Stimulated activated CD8-positive, alpha-beta memory T cell treated with anti-CD3 and anti-CD28 coated beads, Interleukin-4, amount 100 ng/mL, for 4 hours (primary cell): ENCODE measurements around the gene PRR11.
A peak's percentile ranks its signal among the peaks of the same experiment; 100 is the strongest.
"Not testable (repeated sequence)": the region's sequence is repeated elsewhere in the genome, so short reads cannot be mapped to it uniquely, and the experiment has no call there.

Experiments
- DNase-seq, 2 donors: peaks; one replicate each; pipeline ENCODE4 v3.0.0-alpha.2; 2020; ENCODE audit warnings: low read depth in 2 of 2, low spot score in 1 of 2

Gene PRR11

DNA sequence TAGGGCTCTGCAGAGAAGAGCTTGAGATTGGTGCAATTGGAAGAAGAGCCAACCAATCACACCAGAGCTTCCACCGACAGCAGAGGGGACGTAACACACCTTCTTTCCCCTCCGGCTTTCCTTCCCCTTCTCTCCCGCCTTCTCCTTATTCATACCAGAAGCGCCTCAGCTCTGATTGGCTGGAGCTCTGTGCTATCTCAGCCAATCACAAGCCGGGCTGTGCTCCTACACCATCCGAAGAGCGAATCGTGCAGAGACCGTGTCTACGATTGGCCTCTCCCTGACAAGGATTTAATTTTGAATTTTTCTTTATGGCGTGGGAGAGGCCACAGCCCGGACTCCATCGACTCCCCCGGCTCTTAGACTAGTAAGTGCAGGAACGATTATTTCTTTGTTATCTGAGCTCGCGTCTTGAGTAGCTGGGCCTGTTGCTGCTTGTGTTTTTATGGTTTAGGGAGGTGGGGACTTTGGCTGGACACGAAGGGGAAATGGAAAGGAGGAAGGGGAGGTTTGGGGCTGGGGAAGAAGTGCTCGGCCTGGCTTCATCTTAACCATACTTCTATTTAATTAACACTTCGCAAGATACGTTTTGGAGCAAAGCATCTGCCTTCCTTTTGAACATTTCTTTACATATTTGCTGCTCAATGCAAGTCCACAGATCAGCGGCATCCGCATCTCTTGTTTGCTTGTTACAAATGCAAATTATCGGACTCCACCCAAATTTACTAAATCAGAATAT lies at the start of gene PRR11:
PRR11 (plus strand) TSS at position 308 of the 739 bp plus-strand sequence. CDS start 14,007 bp downstream, outside the sequence.
- peak; percentile 73 to 82 for DNase-seq

DNA sequence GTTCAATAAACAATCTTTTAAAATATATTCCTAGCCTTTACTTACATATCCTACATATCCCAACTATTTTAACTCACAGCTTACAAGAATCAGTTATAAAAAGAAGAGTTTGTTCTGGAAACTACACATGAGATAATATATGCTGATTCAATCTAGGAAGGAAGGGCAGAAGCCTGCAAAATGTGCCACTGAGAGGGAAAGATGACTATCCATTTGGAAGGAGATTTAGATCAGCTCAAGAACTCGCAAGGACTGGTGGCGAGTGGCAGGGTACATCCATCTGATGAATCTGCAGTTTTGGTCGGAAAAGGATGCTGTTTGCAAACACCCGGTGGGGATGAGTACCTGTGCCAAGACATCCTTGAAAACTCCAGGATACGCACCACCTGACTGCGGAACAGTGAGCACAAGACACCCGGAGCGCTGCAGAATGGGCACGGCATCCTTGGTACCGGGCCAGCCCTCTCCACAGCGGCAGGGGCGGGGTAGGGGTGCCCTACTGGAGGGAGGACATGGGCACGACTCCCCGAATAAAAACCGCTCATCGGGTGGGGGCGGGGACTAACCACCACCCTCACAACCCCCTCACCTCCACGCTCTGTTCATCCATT lies 49.6 kb upstream of the PRR11 start:
- peak; percentile 38 to 57 for DNase-seq

DNA sequence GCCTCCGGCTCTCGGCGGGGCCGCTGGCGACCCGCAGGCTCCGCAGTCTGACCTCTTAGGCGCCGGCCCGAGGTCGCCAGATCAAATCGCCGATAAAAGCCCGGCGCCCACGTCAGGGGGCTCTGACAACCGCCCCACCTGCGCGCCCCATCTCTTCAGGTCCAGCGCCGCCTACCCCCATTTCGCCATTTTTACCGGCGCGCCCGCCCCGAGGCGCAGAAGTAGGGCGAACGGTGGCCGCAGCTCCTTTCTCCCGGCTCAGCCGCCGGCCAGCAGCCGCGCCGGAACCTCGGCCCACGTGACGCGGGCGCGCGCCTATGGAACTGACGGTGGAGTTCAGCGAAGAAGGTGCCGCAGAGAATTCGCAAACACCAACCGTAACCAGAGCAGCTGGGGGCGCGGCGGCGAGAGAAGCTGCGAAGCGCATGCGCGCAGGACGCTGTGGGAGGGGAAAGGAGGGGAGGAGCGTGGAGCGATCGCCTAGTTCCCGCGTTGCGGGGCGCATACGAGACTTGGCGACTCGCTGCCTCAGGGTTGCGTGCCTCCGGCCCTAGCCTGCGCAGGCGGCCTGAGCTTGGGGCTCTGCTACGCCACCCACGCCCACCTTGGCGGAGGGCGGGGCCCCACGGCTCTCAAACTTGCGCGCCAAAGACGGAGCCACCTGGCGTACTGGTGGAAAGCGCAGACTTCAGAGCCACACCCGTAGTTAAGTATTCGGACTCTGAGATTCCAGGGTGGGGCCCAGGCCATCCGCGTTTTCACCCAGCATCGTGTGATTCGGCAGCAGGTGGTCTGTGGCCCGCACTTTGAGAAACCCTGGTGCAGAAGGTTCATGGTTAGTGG lies 48.9 kb upstream of the PRR11 start, which contains the start of gene TRIM37:
TRIM37 (minus strand) TSS at position 418 of the 843 bp plus-strand sequence. CDS start 419 bp downstream, outside the sequence.
- peak; percentile 96 to 98 for DNase-seq

DNA sequence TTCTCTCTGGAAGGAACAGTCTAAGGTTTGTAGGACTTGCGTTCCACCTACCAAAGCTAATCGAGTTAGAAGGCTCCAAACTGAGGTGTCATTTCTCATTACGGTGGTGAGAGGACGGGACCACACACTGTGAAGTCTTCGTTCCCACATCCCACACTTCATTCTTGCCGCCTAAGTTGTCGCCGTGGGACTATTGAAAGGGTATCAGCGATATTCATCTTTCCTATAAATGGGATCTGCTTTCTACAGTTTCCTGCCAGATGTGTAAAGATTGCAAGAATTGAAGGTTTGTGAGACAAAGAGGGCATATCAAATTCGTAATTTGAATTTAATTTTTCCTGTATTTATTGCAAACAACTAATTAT lies 48.3 kb upstream of the PRR11 start:
- DNase-seq = no peak

DNA sequence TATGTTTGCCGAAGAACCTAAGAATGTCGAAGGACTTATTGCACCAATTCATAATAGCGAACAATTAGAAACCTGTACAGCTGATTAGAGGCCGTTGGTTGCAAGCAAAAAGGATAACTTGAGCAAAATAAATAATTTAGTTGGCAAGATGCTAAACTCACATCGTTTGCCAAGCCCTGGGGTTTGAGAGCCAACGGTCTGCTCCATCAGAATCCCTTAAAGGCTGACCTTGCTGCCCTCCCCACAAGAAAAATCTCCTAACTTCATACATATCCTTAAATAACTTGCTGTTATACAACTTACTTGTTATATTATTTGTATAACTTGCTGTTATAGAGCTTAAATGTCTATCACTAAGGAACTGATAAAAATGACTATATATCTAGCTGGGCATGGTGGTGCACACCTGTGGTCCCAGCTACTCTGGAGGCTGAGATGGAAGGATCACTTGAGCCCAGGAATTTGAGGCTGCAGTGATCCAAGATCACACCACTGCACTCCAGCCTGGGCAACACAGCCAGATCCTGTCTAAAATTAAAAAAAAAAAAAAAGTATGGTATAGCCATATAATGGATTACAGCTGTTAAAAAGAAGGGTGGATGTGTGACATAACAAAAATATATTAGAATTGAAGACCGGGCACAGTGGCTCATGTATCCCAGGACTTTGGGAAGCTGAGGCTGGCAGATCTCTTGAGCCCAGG lies 47.0 kb upstream of the PRR11 start:
- no peak for DNase-seq

DNA sequence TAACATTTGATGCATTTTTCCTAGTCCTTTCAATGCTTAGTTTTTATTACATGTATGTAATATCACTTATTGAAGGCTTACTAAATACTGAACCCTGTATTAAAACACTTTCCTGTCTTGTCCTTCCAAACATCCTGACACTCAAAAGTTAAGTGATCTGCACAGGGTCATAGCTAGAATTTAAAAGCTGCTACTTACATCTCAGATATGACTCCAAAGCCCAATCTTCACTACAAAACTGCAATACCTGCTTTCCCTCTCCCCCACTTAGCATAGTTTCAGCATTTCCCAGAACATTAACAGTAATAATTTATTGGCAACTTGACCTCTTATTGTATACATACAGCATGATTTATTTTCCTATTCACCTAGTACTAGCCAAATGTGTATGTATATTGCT lies 44.6 kb upstream of the PRR11 start:
- no peak for DNase-seq

DNA sequence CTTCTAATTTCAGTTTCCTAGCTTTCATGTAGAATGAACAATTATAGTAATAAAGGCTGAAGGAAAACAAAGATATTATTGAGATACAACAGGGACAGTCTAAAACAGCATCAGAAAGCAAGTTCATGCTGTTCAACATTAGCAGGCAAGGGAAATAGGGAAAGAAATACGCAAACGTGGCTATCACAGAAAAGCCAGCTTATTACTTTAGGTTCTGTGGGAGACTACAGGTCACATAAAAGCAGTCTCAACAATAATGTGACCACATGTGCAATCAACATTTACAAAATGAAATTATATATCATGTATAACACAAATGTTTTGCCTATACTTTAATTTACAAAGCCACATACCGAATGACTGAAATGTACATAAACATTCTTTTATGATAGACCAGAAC lies 44.0 kb upstream of the PRR11 start:
- DNase-seq = no peak

DNA sequence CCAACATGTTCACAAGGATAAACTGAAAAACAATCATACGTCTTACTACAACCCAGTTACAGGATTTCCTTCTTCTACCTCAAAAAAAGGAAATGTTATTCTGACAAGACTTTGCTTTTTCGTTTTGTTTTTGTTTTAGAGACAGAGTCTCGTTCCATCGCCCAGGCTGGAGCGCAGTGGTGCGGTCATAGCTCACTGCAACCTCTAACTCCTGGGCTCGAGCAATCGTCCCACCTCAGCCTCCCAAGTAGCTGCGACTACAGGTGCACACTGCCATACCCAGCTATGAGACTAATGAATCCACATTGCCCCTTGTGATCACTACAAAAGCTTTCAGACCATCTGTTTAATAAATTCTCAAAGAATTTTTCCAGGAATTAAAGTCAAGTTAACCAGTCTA lies 40.1 kb upstream of the PRR11 start:
- DNase-seq = no peak

DNA sequence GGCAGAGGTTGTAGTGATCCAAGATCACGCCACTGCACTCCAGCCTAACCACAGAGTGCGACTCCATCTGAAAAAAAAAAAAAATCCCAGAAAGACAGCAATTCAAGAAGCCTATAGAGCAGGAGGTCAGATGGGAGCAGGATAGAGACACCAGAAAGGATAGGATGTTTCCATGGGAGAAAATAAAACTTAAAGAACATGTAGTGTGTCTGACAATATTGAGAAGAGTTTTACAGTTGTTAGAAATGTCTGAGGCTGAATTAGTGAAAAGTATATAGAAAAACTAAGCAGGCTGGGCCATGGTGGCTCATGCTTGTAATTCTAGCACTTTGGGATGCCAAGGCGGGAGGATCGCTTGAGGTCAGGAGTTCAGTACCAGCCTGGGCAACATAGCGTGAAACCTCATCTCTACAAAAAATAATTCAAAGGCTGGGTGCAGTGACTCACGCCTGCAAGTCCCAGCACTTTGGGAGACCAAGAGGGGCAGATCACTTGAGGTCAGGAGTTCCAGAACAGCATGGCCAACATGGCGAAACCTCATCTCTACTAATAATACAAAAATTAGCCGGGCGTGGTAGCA lies 33.6 kb upstream of the PRR11 start:
- DNase-seq = no peak

DNA sequence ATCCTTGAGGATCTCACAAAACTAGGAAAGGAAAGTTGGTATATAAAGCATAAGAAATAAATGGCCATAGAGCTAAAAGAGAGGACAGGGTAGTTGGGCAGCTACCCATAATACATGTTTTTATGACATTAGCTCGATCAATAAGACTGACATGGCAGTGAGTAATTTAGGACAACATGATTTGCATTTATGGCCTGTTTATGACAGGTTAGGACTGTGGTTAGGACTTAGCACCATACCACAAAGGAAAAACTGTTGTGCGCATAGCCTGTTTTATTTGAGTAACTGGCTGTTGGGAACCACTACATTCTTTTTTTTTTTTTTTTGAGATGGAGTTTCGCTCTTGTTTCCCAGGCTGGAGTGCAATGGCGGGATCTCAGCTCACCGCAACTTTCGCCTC lies 30.9 kb upstream of the PRR11 start:
- DNase-seq = no peak

DNA sequence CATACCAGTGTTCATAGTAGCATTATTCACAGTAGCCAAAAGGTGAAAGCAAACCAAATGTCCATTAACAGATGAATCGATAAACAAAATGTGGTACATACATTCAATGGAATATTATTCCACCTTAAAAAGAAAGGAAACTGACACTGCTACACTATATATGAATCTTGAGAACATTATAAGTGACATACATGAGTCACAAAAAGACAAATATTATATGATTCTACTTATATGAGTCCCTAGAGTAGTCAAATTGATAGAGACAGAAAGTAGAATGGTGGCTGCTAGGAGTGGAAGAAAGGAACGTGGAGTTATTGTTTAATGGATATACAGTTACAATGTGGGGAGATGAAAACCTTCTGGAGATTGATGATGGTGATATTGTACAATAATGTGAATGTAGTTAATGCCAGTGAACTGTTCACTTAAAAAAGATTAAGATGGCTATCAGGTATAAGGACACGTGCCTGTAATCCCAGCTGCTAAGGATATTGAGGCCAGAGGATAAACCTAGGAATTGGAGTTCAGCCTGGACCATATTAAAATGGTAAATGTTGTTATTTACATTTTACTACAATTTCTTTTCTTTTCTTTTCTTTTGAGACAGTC lies 28.6 kb upstream of the PRR11 start:
- DNase-seq = no peak

DNA sequence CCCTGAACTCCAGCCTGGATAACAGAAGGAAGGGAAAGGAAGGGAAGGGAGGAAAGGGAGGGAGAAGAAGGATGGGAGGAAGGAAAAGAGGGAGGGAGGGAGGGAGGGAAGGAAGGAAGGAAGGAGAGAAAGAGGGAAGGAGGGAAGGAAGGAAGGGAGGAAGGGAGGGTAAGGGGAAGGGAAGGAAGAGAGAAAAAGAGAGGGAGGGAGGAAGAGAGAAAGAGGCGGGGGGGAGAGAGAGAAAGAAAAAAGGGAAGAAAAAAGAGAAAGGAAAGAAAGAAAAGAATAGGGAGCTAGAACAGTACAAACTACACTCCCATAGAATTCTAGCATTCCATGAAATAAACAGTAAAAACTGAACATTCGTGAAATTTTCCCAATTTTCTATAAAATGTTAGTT lies 25.7 kb upstream of the PRR11 start:
- no peak for DNase-seq

DNA sequence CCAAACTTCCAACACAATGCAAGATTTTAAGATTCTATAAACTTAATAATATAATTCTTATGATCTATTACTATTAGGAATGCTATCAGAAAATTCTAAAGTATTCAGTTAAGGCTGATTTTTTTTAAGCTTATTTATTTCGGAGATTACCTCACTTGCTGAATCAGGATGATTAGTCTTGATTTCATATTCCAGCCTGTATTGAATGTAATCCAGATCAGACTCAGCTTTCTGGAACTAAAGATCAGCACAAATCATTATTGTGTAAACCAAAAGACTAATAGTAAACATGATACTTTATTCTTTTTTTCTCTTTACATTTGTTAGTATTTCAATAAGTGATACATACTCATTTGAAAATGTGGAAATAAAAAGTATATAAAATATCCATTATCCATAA lies 24.4 kb upstream of the PRR11 start:
- DNase-seq = no peak

DNA sequence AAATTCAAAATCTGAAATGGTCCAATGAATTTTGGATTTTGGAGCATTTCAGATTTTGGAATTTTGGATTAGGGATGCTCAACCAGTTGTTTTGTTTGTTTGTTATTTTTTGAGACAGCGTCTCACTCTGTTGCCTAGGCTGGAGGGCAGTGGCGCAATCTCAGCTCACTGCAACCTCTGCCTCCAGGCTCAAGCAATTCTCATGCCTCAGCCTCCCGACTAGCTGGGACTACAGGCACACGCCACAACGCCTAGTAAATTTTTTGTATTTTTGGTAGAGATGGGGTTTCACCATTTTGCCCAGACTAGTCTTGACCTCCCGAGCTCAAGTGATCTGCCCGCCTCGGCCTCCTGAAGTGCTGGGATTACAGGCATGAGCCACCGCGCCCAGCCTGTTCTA lies 17.2 kb upstream of the PRR11 start:
- DNase-seq = not testable (repeated sequence)

DNA sequence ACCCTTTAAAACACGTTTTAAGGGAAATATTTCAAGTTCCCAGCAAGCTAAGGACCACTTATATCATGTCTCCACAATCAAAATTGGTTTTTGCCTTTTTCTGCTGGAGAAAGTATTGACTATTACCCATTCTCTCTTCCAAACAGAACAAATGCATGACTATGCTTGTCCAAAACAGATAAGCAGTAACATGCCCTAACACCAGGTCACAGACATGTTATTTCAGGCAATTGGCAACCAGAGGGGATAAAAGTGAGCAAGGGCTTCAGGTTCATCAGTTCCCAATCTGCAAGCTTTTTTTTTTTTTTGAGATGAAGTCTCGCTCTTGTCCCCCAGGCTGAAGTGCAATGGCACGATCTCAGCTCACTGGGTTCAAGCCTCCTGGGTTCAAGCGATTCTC lies 15.6 kb upstream of the PRR11 start:
- DNase-seq = no peak

DNA sequence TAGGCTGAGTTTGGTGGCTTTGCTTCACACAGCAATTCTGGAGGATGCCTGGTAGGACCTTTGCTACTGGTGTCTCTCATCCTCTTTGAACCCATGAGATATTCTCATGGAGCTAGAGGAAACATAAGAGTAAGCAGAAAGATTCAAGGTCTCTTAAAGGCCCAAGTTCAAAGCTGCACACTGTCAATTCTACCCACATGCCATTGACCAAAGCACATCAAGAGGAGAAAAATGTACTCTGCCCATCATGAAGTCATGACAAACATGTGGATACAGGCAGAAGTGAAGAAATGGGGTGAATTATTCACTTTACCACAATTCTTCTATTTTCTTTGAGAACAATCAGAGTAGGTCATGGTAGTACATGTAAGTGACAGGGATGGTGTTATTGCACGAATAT lies 13.7 kb upstream of the PRR11 start:
- DNase-seq = no peak

DNA sequence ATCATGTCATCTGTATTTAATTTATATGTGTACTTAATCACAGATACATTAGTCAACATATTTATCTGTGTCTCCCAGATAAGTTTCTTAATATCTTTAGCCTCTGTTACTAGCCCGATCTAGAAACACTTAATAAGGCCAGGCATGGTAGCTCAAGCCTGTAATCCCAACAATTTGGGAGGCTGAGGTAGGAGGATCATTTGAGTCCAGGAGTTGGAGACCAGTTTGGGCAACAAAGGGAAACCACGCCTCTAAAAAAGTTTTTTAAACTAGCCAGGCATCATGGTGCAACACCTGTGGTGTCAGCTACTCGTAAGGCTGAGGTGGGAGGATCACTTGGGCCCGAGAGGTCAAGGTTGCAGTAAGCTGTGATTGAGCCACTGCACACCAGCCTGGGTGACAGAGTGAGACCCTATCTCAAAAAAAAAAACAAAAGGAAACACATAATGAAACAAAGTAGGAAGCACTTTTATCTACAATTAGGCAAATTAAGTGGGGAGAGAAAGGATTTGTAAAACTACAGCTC lies 9.9 kb upstream of the PRR11 start:
- DNase-seq = no peak

DNA sequence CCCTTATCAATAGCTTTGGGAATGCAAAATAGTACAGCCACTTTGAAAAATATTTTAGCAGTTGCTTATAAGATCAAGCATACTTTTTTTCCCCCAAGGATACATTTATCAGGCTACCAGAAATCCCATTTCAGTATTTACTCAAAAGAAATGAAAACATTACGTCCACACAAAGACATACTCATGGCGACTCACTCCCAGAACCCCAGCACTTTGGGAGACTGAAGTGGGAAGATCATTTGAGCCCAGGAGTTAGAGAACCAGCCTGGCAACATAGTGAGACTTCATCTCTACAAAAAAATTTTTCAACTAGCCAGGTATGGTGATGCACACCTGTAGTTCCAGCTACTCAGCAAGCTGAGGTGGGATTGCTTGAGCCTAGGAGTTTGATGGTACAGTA lies 6.5 kb upstream of the PRR11 start:
- no peak for DNase-seq

DNA sequence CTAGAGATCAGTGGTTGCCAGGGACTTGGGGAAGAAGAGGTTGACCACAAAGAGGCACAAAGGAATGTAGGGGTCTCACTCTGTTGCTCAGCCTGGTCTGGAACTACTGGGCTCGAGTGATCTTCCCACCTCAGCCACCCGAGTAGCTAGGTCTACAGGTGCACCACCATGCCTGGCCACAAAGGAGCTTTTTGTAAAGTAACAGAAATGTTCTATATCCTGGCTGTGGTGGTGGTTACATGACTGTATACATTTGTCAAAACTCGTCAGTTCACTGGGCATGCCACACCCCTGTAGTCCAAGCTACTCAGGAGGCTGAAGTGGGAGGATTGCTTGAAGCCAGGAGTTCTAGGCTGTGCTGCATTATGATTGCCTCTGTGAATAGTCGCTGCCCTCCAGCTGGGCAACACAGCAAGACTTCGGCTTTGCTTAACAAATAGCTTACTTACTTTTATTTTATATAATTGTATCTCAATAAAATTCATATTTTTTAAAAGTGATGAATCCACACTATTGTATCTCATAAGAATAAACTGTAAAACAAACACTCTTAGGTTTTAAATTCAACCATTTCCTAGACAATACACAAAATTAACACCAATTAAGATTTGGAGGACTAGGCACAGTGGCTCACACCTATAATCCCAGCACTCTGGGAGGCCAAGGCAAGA lies 5.6 kb upstream of the PRR11 start:
- no peak for DNase-seq

DNA sequence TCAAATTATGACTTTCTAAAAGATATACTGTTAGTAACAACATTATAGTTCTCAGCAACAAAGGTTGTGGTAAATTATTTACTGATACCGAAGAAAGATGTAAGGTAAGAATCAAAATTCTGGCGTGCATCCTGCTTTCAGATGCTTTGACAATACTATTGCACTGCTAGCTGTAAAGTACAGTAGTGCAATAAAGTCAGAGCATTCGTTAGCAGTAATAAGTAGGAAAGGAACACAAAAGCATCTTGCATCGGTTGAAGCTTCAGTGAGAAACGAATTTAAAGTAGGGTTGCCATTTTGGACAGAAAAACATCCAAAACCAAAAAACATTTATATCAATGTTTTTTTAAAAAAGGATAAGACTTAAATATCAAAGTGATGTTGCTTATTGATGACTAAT lies 4.5 kb upstream of the PRR11 start:
- DNase-seq = no peak
